Upper lobe of left lung (tissue), 4 donors: ENCODE data around the gene RNF144B.

Experiments
- POLR2A ChIP-seq, 4 donors: fragments of 450-650 bp; IDR thresholded peaks; one replicate each; pipeline ENCODE4 v1.5.1; 2016 to 2017; ENCODE audit warnings: antibody characterized with exemption in 4 of 4, mild to moderate bottlenecking in 2 of 4
- TF ChIP-seq, protein P1 (sequence below), 6 experiments: fragments of 450-650 bp in 4 of 6; fragments of 200-600 bp in 2 of 6; sonication (generic) in 2 of 6; IDR thresholded peaks; one replicate each; pipeline ENCODE4 v1.5.1; 2016 to 2019; ENCODE audit warnings: antibody characterized with exemption in 6 of 6

GRCh38 chr6:18493382-18493891 is 106.3 kb downstream of the RNF144B start:
- TF ChIP-seq, protein P1, sequence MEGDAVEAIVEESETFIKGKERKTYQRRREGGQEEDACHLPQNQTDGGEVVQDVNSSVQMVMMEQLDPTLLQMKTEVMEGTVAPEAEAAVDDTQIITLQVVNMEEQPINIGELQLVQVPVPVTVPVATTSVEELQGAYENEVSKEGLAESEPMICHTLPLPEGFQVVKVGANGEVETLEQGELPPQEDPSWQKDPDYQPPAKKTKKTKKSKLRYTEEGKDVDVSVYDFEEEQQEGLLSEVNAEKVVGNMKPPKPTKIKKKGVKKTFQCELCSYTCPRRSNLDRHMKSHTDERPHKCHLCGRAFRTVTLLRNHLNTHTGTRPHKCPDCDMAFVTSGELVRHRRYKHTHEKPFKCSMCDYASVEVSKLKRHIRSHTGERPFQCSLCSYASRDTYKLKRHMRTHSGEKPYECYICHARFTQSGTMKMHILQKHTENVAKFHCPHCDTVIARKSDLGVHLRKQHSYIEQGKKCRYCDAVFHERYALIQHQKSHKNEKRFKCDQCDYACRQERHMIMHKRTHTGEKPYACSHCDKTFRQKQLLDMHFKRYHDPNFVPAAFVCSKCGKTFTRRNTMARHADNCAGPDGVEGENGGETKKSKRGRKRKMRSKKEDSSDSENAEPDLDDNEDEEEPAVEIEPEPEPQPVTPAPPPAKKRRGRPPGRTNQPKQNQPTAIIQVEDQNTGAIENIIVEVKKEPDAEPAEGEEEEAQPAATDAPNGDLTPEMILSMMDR (IDR thresholded peaks at IDR 0.05): no peak
- TF ChIP-seq POLR2A (IDR thresholded peaks at IDR 0.05): no peak
